Right cardiac atrium (tissue), 5 donors: ENCODE results near the gene MLLT11. TPM values are rescaled to one million over a fixed set of nuclear protein-coding genes. Genes with fewer than 3 reads are reported as not detected.
"Not testable (repeated sequence)": the region's sequence is repeated elsewhere in the genome, so short reads cannot be mapped to it uniquely, and the experiment has no call there.

Source experiments
- ATAC-seq, 2 donors: fragments of 200-7000 bp; cut with Tn5 transposase; one replicate each; pipeline versions ENCODE4 v1.8.0 to v1.9.1; 2020; ENCODE audit warnings: moderate library complexity in 2 of 2, mild to moderate bottlenecking in 1 of 2
- DNase-seq, 3 donors: peaks; one replicate each; pipeline ENCODE4 v3.0.0-alpha.2; 2020
- H3K27ac ChIP-seq: one replicate; pipeline ENCODE4 v1.5.1; 2013; ENCODE audit warnings: mild to moderate bottlenecking, low read length, control low read depth, moderate library complexity
- H3K27me3 ChIP-seq: one replicate; pipeline ENCODE4 v1.6.1; 2013; ENCODE audit not compliant: control insufficient read depth, insufficient read depth
- H3K4me1 ChIP-seq: one replicate; pipeline ENCODE4 v1.6.1; 2013; ENCODE audit warnings: low read length; ENCODE audit not compliant: control insufficient read depth, insufficient read depth
- H3K4me3 ChIP-seq: one replicate; pipeline ENCODE4 v1.5.1; 2013; ENCODE audit warnings: low read length, control low read depth
- H3K9me3 ChIP-seq: one replicate; pipeline ENCODE4 v1.6.1; 2013; ENCODE audit warnings: low read length; ENCODE audit not compliant: control insufficient read depth
- WGBS: extraction: QIAGEN DNeasy Blood & Tissue Kit; methylation state at CpG from one replicate; pipeline ENCODE4 v1.1.7; 2013; 5-methylcytosine and 5-hydroxymethylcytosine counted together
- intact Hi-C, 4 donors: fragments of 100-400 bp; cut with DNase I; formaldehyde crosslinking; loops; one replicate each; pipeline versions ENCODE4 v1.11.0 to v1.14.0; 2022 to 2023
- polyA plus RNA-seq: library from polyadenylated mRNA; stranded (reverse); fragments of 200-250 nt; gene quantifications from one replicate; pipeline ENCODE4 v1.2.3, GENCODE V29; 2013
- total RNA-seq, 4 donors: library from RNA; stranded (reverse); fragmentation: NEBNext Ultra II Directional; extraction: Animal tissue kit (Norgen Biotek cat#: 25700); gene quantifications; one replicate each; pipeline ENCODE4 v1.2.1, GENCODE V29; 2021
- donor health status: healthy with polysubstance abuse.
- donor health status: DM: no; HTN: yes; CAD: no.
- donor health status: DM: no; HTN: no; CAD: no.
- donor health status: DM: no; HTN: yes; CAD: no; lungs with severe emphysema.
- donor health status: DM: yes; HTN: yes; CAD: no.

Gene MLLT11
- total and polyA plus RNA-seq, 5 donors, result 1.7 to 10.1 (median 9.3) TPM

DNA sequence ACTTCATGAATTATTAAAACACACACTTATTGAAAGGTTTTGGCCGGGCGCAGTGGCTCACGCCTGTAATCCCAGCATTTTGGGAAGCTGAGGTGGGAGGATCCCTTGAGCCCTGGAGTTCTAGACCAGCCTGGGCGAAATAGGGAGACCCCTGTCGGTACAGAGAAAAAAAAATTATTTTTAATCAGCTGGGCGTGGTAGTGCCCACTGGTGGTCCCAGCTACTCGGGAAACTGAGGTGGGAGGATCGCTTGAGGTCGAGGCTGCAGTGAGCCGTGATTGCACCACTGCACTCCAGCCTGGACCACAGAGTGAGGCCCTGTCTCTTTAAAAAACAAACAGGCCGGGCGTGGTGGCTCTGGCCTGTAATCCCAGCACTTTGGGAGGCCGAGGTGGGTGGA, 12.0 kb downstream of the MLLT11 start:
- 79% methylated on average over 13 of the region's 13 CpGs for WGBS
- H3K4me3 ChIP-seq, result no peak overlapping the region
- H3K9me3 ChIP-seq, result no peaks in the 10 kb centered on the region
- no peak for ATAC-seq
- DNase-seq, result no peak
- H3K4me1 ChIP-seq, result no peaks in the 10 kb centered on the region
- no peak overlapping the region for H3K27ac ChIP-seq
- no peaks in the 10 kb centered on the region for H3K27me3 ChIP-seq
- intact Hi-C loops, result no loop called here

DNA sequence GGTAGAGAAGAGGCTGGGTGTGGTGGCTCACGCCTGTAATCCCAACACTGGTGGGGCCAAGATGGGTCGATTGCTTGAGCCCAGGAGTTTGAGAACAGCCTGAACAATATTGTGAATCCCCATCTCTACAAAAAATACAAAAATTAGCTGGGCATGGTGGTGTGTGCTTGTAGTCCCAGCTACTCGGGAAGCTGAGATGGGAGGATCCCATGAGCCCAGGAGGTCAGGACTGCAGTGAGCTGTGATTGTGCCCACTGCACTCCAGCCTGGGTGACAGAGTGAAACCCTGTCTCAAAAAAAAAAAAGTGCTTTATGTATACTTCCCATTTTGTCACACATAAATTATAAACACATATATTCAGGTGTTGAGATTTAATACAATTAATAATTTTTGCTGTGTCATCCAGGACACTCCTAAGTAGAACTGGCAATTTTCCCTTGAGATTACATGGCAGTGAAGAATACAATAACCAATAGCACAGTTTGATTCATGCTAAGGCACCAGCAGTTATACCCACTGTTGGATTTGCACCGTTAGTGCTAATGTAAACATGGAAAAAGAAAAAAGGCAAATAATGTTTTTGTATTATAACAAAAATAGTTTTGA, 25.9 kb downstream of the MLLT11 start:
- intact Hi-C loops, result no loop called here
- H3K9me3 ChIP-seq, result no peaks in the 10 kb centered on the region
- WGBS, result 79% methylated on average over 4 of the region's 4 CpGs
- DNase-seq (no peak), ATAC-seq (no peak)
- no peaks in the 10 kb centered on the region for H3K27me3 ChIP-seq
- no peak overlapping the region for H3K4me3 ChIP-seq
- no peaks in the 10 kb centered on the region for H3K4me1 ChIP-seq
- no peak overlapping the region for H3K27ac ChIP-seq

DNA sequence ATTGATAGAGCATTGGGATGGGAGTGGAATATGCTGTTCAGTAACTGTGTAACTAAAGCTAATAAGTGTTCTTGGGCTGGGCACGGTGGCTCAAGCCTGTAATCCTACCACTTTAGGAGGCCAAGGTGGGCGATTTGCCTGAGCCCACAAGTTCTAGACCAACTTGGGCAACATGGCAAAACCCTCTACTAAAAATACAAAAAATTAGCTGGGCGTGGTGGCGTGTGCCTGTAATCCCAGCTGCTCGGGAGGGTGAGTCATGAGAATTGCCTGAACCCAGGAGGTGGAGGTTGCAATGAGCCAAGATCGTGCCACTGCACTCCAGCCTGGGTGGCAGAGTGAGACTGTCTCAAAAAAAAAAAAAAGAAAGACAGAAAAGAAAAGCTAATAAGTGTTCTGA, 37.2 kb downstream of the MLLT11 start:
- H3K27ac ChIP-seq, H3K9me3 ChIP-seq, H3K27me3 ChIP-seq, ATAC-seq, H3K4me1 ChIP-seq, H3K4me3 ChIP-seq, DNase-seq: not testable (repeated sequence)
- WGBS, result 92% methylated on average over 6 of the region's 6 CpGs
- intact Hi-C loops, result loop anchor here in 1 of 4 donors (5.0 kb wide), 1 partner anchor 60 kb away; the partner anchor contains the start of gene TNFAIP8L2

DNA sequence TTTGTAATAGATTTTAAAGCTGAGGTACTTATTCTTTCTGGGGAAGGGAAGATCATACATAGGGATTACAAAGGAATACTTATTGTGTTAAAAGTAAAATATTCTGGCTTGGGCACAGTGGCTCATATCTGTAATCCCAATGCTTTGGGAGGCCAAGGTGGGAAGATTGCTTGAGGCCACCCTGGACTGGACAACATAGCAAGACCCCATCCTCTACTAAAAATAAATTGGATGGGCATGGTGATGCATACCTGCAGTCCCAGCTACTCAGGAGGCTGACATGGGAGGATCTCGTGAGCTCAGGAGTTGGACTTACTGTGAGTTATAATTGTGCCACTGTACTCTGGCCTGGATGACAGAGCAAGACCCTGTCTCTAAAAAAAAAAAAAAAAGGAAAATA, 37.9 kb downstream of the MLLT11 start:
- Histone ChIP-seq H3K27me3 (no peaks in the 10 kb centered on the region), H3K4me3 (no peak overlapping the region), H3K27ac (no peak overlapping the region), H3K4me1 (no peaks in the 10 kb centered on the region), H3K9me3 (no peaks in the 10 kb centered on the region)
- WGBS, result 96% methylated on average over 1 of the region's 1 CpG
- intact Hi-C loops, result loop anchor here in 3 of 4 donors (2.0 to 5.0 kb wide), 2 partner anchors 59 kb away; partner anchors contain the start of gene TNFAIP8L2 (in 3 of the 3)
- ATAC-seq (no peak), DNase-seq (no peak)

DNA sequence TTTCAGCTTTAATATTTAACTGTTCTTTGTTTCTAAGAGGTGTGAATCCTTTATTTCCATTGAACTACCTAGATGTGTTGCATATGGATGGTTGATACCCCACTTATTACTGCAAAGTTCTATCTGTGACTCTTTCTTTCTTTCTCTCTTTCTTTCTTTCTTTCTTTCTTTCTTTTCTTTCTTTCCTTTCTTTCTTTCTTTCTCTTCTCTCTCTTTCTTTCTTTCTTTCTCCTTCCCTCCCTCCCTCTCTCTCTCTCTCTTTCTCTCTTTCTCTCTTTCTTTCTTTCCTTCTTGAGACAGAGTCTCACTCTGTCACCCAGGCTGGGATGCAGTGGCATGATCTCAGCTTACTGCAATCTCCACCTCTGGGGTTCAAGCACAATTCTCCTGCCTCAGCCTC, 44.4 kb downstream of the MLLT11 start:
- Histone ChIP-seq H3K4me1 (no peaks in the 10 kb centered on the region), H3K4me3 (no peak overlapping the region), H3K27ac (no peak overlapping the region), H3K9me3 (no peaks in the 10 kb centered on the region), H3K27me3 (no peaks in the 10 kb centered on the region)
- DNase-seq (no peak), ATAC-seq (no peak)
- intact Hi-C loops, result loop anchor here in 1 of 4 donors (10.0 kb wide), 1 partner anchor 50 kb away; the partner anchor contains the start of gene TNFAIP8L2

DNA sequence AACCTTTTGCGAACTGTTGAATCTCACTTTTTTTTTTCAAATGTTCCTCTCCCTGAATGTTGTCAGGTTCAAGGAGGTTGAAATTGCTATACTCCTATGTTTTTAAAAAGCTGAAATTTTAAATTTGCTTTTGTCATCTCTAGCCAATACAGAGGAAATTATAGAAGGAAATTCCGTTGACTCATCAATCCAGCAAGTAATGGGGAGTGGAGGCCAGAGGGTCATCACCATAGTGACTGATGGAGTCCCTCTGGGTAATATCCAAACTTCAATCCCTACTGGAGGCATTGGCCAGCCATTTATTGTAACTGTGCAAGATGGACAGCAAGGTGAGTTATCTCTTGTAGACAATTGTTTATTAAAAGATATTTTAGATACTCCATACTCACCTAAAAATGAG, 46.7 kb downstream of the MLLT11 start:
- Histone ChIP-seq H3K27ac (no peak overlapping the region), H3K4me3 (no peak overlapping the region), H3K4me1 (no peaks in the 10 kb centered on the region), H3K9me3 (no peaks in the 10 kb centered on the region), H3K27me3 (no peaks in the 10 kb centered on the region)
- DNase-seq (no peak), ATAC-seq (no peak)
- WGBS, result 60% methylated on average over 2 of the region's 2 CpGs
- intact Hi-C loops, result loop anchor here in 1 of 4 donors (10.0 kb wide), 1 partner anchor 48 kb away; the partner anchor contains the start of gene TNFAIP8L2

DNA sequence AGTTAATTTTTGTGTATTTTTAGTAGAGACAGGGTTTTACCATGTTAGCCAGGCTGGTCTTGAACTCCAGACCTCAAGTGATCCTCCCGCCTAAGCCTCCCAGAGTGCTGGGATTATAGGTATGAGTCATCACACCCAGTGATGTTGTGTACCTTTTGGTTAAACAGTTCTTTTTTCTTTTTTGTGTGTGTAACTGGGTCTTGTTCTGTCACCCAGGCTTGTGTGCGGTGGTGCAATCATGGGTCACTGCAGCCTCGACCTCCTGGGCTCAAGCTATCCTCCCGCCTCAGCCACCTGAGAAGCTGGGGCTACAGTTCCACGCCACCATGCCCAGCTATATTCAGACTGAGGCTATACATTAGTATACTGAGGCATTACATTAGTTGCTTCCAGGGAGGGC, 48.1 kb downstream of the MLLT11 start:
- no peaks in the 10 kb centered on the region for H3K9me3 ChIP-seq

DNA sequence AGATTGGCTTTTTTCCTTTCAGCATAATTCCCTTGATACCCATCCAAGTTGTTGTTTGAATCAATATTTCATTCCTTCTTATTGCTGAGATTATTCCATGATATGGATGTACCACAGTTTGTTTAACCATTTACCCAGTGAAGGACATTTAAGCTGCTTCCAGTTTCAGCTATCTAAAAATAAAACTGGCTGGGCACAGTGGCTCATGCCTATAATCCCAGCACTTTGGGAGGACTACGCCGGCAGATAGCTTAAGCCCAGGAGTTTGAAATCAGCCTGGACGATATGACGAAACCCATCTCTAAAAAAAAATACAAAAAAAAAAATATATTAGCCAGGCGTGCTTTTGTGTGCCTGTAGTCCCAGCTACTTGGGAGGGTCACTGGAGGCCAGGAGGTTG, 53.7 kb downstream of the MLLT11 start:
- DNase-seq, result no peak
- Histone ChIP-seq H3K4me3 (no peak overlapping the region), H3K9me3 (no peaks in the 10 kb centered on the region), H3K27ac (no peak overlapping the region), H3K4me1 (no peaks in the 10 kb centered on the region), H3K27me3 (no peaks in the 10 kb centered on the region)
- no peak for ATAC-seq
- intact Hi-C loops, result no loop called here
- 92% methylated on average over 5 of the region's 5 CpGs for WGBS

More for the DNA sequence above, 48.1 kb downstream of the MLLT11 start:
- Histone ChIP-seq H3K4me1 (no peaks in the 10 kb centered on the region), H3K27ac (no peak overlapping the region), H3K4me3 (no peak overlapping the region), H3K27me3 (no peaks in the 10 kb centered on the region)
- 94% methylated on average over 5 of the region's 5 CpGs for WGBS
- ATAC-seq (no peak), DNase-seq (no peak)
- intact Hi-C loops, result loop anchor here in 1 of 4 donors (10.0 kb wide), 1 partner anchor 46 kb away; the partner anchor contains the start of gene TNFAIP8L2

Other genes starting within 250 kb of the MLLT11 start
- 10 to 100 TPM; 35.6 to 38.9 (median 37.6) TPM for gene ARNT, start 183.8 kb upstream of the MLLT11 start, total RNA-seq
- gene ARNT, start 183.8 kb upstream of the MLLT11 start, polyA plus RNA-seq, result 15.0 TPM
- gene CTXND2, start 173.3 kb upstream of the MLLT11 start, total RNA-seq, result not detected
- gene CTXND2, start 173.3 kb upstream of the MLLT11 start, polyA plus RNA-seq, result not detected
- gene SETDB1, start 134.0 kb upstream of the MLLT11 start, total RNA-seq, result 10 to 100 TPM; 17.4 to 23.8 (median 20.3) TPM
- 12.5 TPM for gene SETDB1, start 134.0 kb upstream of the MLLT11 start, polyA plus RNA-seq
- gene CERS2, start 85.6 kb upstream of the MLLT11 start, total RNA-seq, result 100 to 1,000 TPM in 1 of 4 donors, 10 to 100 TPM in 3; 89.3 to 110 (median 93.5) TPM
- gene CERS2, start 85.6 kb upstream of the MLLT11 start, polyA plus RNA-seq, result 77.3 TPM
- under 1 TPM in 1 of 4 donors, not detected in 3; 0.21 TPM for gene ANXA9, start 78.1 kb upstream of the MLLT11 start, total RNA-seq
- 0.23 TPM for gene ANXA9, start 78.1 kb upstream of the MLLT11 start, polyA plus RNA-seq
- 10 to 100 TPM; 46.7 to 86.4 (median 52.1) TPM for gene MINDY1, start 53.5 kb upstream of the MLLT11 start, total RNA-seq
- 34.9 TPM for gene MINDY1, start 53.5 kb upstream of the MLLT11 start, polyA plus RNA-seq
- gene PRUNE1, start 51.9 kb upstream of the MLLT11 start, total RNA-seq, result 10 to 100 TPM; 45.8 to 66.0 (median 49.8) TPM
- 39.3 TPM for gene PRUNE1, start 51.9 kb upstream of the MLLT11 start, polyA plus RNA-seq
- under 1 TPM; 0.23 to 0.71 (median 0.50) TPM for gene BNIPL, start 23.8 kb upstream of the MLLT11 start, total RNA-seq
- 0.41 TPM for gene BNIPL, start 23.8 kb upstream of the MLLT11 start, polyA plus RNA-seq
- 10 to 100 TPM in 1 of 4 donors, 1 to 10 TPM in 3; 5.8 to 12.4 (median 7.4) TPM for gene C1orf56, start 12.6 kb upstream of the MLLT11 start, total RNA-seq
- 9.5 TPM for gene C1orf56, start 12.6 kb upstream of the MLLT11 start, polyA plus RNA-seq
- gene CDC42SE1, start 775 bp upstream of the MLLT11 start, total RNA-seq, result 10 to 100 TPM; 34.7 to 53.6 (median 36.6) TPM
- 27.9 TPM for gene CDC42SE1, start 775 bp upstream of the MLLT11 start, polyA plus RNA-seq
- gene GABPB2, start 10.4 kb downstream of the MLLT11 start, total RNA-seq, result 10 to 100 TPM; 15.6 to 20.3 (median 18.4) TPM
- gene GABPB2, start 10.4 kb downstream of the MLLT11 start, polyA plus RNA-seq, result 9.8 TPM
- gene SEMA6C, start 86.2 kb downstream of the MLLT11 start, total RNA-seq, result 10 to 100 TPM; 23.7 to 70.5 (median 53.3) TPM
- gene SEMA6C, start 86.2 kb downstream of the MLLT11 start, polyA plus RNA-seq, result 58.3 TPM
- gene TNFAIP8L2, start 96.3 kb downstream of the MLLT11 start, total RNA-seq, result 1 to 10 TPM; 1.8 to 3.7 (median 2.3) TPM
- 2.1 TPM for gene TNFAIP8L2, start 96.3 kb downstream of the MLLT11 start, polyA plus RNA-seq
- 10 to 100 TPM in 3 of 4 donors, 1 to 10 TPM in 1; 8.5 to 16.5 (median 15.6) TPM for gene LYSMD1, start 105.5 kb downstream of the MLLT11 start, total RNA-seq
- gene LYSMD1, start 105.5 kb downstream of the MLLT11 start, polyA plus RNA-seq, result 9.9 TPM
- gene SCNM1, start 105.7 kb downstream of the MLLT11 start, total RNA-seq, result 10 to 100 TPM; 18.3 to 25.6 (median 21.5) TPM
- gene SCNM1, start 105.7 kb downstream of the MLLT11 start, polyA plus RNA-seq, result 23.7 TPM
- not detected for gene TMOD4, start 115.6 kb downstream of the MLLT11 start, total RNA-seq
- 0.20 TPM for gene TMOD4, start 115.6 kb downstream of the MLLT11 start, polyA plus RNA-seq
- gene VPS72, start 129.8 kb downstream of the MLLT11 start, total RNA-seq, result 10 to 100 TPM; 40.0 to 52.3 (median 41.7) TPM
- gene VPS72, start 129.8 kb downstream of the MLLT11 start, polyA plus RNA-seq, result 37.3 TPM
- 10 to 100 TPM; 33.7 to 50.7 (median 38.2) TPM for gene PIP5K1A, start 138.2 kb downstream of the MLLT11 start, total RNA-seq
- gene PIP5K1A, start 138.2 kb downstream of the MLLT11 start, polyA plus RNA-seq, result 20.4 TPM
- 100 to 1,000 TPM; 134 to 163 (median 144) TPM for gene PSMD4, start 194.3 kb downstream of the MLLT11 start, total RNA-seq
- gene PSMD4, start 194.3 kb downstream of the MLLT11 start, polyA plus RNA-seq, result 152 TPM
- 10 to 100 TPM; 12.4 to 15.0 (median 13.2) TPM for gene ZNF687, start 221.9 kb downstream of the MLLT11 start, total RNA-seq
- gene ZNF687, start 221.9 kb downstream of the MLLT11 start, polyA plus RNA-seq, result 8.6 TPM